G401.6 (cell line): ENCODE results near the gene TMEM130.

ENCODE experiments used
- FAIRE-seq: peaks from 2 replicates; lab custom pipeline; 2012; peaks lifted over from hg19 to GRCh38; lab: Jason Lieb, UNC

Gene TMEM130

GRCh38 chr7:98807068-98808048 is 62.5 kb downstream of the TMEM130 start:
- no peak for FAIRE-seq

- no peak for FAIRE-seq
Observed at GRCh38 chr7:98805956-98806838, 63.6 kb downstream of the TMEM130 start.

GRCh38 chr7:98802781-98803110 is 67.1 kb downstream of the TMEM130 start:
- no peak for FAIRE-seq

GRCh38 chr7:98802088-98802780 is 67.6 kb downstream of the TMEM130 start:
- no peak for FAIRE-seq

DNA sequence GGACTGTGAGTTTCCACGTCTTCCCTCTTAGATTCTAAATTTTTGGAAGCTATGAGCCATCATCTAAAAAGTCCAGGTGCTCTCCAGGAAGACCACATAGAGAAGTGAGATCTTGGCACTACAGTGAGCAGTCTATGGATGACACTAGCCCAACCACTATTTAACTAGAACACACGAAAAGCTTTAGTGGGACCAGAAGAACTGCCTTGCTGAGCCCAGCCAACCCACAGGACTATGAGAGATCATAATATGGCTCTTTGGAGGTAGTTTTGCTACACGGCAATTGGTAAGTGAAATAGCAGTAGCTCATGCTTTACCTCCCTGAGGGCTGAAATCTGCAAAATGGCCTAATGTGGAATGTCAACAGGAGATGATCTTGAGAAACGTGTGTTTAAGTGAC is 68.8 kb downstream of the TMEM130 start:
- FAIRE-seq: no peak

GRCh38 chr7:98797150-98797549 is 72.7 kb downstream of the TMEM130 start:
- FAIRE-seq: no peak
